Measurements from ENCODE around the gene COL26A1. TPM values are rescaled to one million over a fixed set of nuclear protein-coding genes. Genes with fewer than 3 reads are reported as not detected.

Gene COL26A1
- total RNA-seq, 1 experiment from 2014 or later: 42.6 TPM

DNA sequence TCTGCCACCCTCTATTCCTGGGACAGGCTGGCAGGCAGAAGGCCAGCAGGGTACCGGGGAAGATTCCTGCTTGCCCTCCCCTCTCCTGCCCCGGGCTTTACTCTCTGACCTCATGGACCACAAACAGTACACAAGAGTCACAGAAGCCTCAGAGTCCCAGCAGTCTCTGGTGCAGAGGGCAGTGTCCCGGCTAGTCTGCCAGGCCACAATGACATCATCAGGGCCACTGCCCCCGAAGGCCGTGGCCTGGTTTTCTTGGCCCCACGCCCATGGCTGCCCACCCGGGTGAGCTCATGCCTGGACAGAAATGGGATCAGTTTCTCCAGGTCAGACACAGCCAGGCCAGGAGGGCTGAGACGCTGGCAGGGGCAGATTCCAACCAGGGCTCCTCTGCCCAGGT, 174.5 kb downstream of the COL26A1 start:
- TF ChIP-seq, protein P1, sequence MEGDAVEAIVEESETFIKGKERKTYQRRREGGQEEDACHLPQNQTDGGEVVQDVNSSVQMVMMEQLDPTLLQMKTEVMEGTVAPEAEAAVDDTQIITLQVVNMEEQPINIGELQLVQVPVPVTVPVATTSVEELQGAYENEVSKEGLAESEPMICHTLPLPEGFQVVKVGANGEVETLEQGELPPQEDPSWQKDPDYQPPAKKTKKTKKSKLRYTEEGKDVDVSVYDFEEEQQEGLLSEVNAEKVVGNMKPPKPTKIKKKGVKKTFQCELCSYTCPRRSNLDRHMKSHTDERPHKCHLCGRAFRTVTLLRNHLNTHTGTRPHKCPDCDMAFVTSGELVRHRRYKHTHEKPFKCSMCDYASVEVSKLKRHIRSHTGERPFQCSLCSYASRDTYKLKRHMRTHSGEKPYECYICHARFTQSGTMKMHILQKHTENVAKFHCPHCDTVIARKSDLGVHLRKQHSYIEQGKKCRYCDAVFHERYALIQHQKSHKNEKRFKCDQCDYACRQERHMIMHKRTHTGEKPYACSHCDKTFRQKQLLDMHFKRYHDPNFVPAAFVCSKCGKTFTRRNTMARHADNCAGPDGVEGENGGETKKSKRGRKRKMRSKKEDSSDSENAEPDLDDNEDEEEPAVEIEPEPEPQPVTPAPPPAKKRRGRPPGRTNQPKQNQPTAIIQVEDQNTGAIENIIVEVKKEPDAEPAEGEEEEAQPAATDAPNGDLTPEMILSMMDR (conservative IDR thresholded peaks at IDR 0.05): no peak
- Histone ChIP-seq H3T11ph (ENCODE audit: low read length) (no peak overlapping the region), H3K79me1 (ENCODE audit: insufficient read depth, low read depth, low read length, poor library complexity, severe bottlenecking) (no peaks in the 10 kb centered on the region), H2BK12ac (ENCODE audit: insufficient read length, low read depth, low read length) (no peak overlapping the region), H3K79me2 (ENCODE audit: insufficient read depth, low read length) (no peaks in the 10 kb centered on the region; the same call in 1 of the 2 replicates), H3K27me3 (ENCODE audit: insufficient read depth, low read length) (no peaks in the 10 kb centered on the region), H3K14ac (ENCODE audit: insufficient read depth, low read length) (no peak overlapping the region), H3K56ac (ENCODE audit: insufficient read length, low read depth, low read length) (no peak overlapping the region), H2BK5ac (ENCODE audit: insufficient read length, low read length) (no peak overlapping the region), H4K91ac (ENCODE audit: insufficient read length, low read depth, low read length) (no peak overlapping the region), H3K4ac (ENCODE audit: low read depth, low read length) (no peak overlapping the region), H4K8ac (replicated peaks; ENCODE audit: insufficient read length, low read depth, low read length) (no peak overlapping the region), H3K23ac (ENCODE audit: insufficient read length, low read depth, low read length) (no peak overlapping the region), H3K9me3 (ENCODE audit: control insufficient read depth, low read depth, low read length) (no peaks in the 10 kb centered on the region), H2AFZ (ENCODE audit: low read length) (no peak overlapping the region), H2BK120ac (ENCODE audit: low read depth, low read length, poor library complexity, severe bottlenecking) (no peak overlapping the region), H2AK5ac (ENCODE audit: insufficient read length, low read length) (no peak overlapping the region), H2BK15ac (ENCODE audit: low read depth, low read length) (no peak overlapping the region), H3K18ac (ENCODE audit: insufficient read length, low read depth, low read length) (no peak overlapping the region), H3K4me2 (ENCODE audit: insufficient read depth, insufficient read length, low read length) (no peak overlapping the region), H4K20me1 (ENCODE audit: control insufficient read depth, insufficient read depth, insufficient read length) (no peaks in the 10 kb centered on the region), H3K9ac (ENCODE audit: extremely low read depth, insufficient read length, low read length) (no peak overlapping the region), H2BK20ac (ENCODE audit: low read depth, low read length, poor library complexity, severe bottlenecking) (no peak overlapping the region), H4K5ac (ENCODE audit: insufficient read length, low read depth, low read length) (no peak overlapping the region), H3K4me1 (ENCODE audit: insufficient read depth, low read length) (no peaks in the 10 kb centered on the region), H3K23me2 (ENCODE audit: insufficient read length, low read depth, low read length, poor library complexity, severe bottlenecking) (no peaks in the 10 kb centered on the region), H3K27ac (ENCODE audit: insufficient read length, low read depth, low read length) (no peak overlapping the region)
- H3K4me1 Mint-ChIP-seq: peaks cover 2 to 5% of the 10 kb centered on the region in 2 experiments; a peak in 1 of 4 replicates
- no peak overlapping the region for H3K4me3 Mint-ChIP-seq
- no CpG with 5 or more reads among the region's 8 CpGs for WGBS (ENCODE audit: extremely low coverage, insufficient read length, low lambda C conversion rate)
- 0 out of 7 replicates have a peak overlapping the region, but pooled peaks of 1 of the 3 experiments have one; percentile 36 for H3K27ac Mint-ChIP-seq
- H3K27me3 Mint-ChIP-seq (ENCODE audit: low read depth): no peaks in the 10 kb centered on the region; the same call in 1 of the 2 replicates
- no peak for DNase-seq
- no peaks in the 10 kb centered on the region for H3K9me3 Mint-ChIP-seq
- peaks cover 0 to 2% (median 0%) of the 10 kb centered on the region in 3 experiments; a peak in 2 of 7 replicates for H3K36me3 Mint-ChIP-seq (ENCODE audit: insufficient read depth in 1 of 3, low read depth in 3 of 3)
